Measurements from ENCODE around the gene RYR3.

RYR3 gene

DNA sequence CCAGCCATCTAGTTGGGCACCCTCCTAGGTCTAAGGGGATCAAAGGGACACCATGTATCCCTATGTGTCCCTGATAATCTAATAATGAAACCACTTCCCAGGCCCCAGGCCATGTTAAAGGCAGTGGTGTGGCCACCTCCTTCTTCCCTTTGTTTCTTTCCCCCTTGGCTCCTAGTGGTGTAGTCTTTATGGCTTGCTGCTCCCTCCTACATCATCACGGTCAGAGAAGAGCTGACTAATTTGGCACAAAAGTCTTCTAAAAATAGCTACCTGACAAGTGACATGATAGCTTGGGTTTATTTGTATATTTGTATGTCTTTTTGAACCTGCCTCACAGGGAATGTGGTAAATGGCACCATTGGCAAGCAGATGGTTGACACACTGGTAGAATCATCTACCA is 526.5 kb downstream of the RYR3 start:
- H4K91ac ChIP-seq (ENCODE audit: low read depth, low read length): no peak overlapping the region
- no peak overlapping the region for H4K12ac ChIP-seq (ENCODE audit: low read depth, low read length)
- no peak overlapping the region for H3K4me2 ChIP-seq (ENCODE audit: low read length)
- H3K27me3 ChIP-seq (ENCODE audit: insufficient read depth, low read length): no peaks in the 10 kb centered on the region
- no peak overlapping the region for H3K23ac ChIP-seq (ENCODE audit: low read length)
- H3K79me2 ChIP-seq (ENCODE audit: control insufficient read depth, insufficient read depth, low read length, poor library complexity): no peaks in the 10 kb centered on the region
- H4K8ac ChIP-seq (ENCODE audit: low read depth, low read length): no peak overlapping the region
- H3K4me1 ChIP-seq (ENCODE audit: control insufficient read depth in 1 of 2, insufficient read depth in 2 of 2, low read length in 2 of 2): no peaks in the 10 kb centered on the region
- H2AK5ac ChIP-seq (ENCODE audit: low read length): no peak overlapping the region
- H3K4me3 ChIP-seq (ENCODE audit: low read depth, low read length): no peak overlapping the region
- H2AFZ ChIP-seq (ENCODE audit: insufficient read depth, low read length, poor library complexity): no peak overlapping the region
- no peaks in the 10 kb centered on the region for H3K79me1 ChIP-seq (ENCODE audit: low read length)
- no peak overlapping the region for H3K4ac ChIP-seq (ENCODE audit: low read depth, low read length)
- H3K36me3 ChIP-seq (ENCODE audit: control insufficient read depth in 1 of 2, insufficient read depth in 2 of 2, low read length in 2 of 2): peaks cover 0 to 8% of the 10 kb centered on the region in 2 experiments
- DNase-seq: no peak
- H2BK5ac ChIP-seq (ENCODE audit: low read depth, low read length, poor library complexity): no peak overlapping the region
- no peak overlapping the region for H2BK120ac ChIP-seq (ENCODE audit: insufficient read depth, low read length, poor library complexity)
- no CpG with 5 or more reads among the region's 1 CpG for WGBS (ENCODE audit: extremely low coverage, insufficient coverage, insufficient read length)
- H3K27ac ChIP-seq (ENCODE audit: low read depth, low read length): no peak overlapping the region
- no peak overlapping the region for H2BK12ac ChIP-seq (ENCODE audit: low read length)
- H3K9ac ChIP-seq (ENCODE audit: low read length): no peak overlapping the region
- H3K9me3 ChIP-seq (ENCODE audit: insufficient read depth, low read depth, low read length): peaks cover 2% of the 10 kb centered on the region
- no peak overlapping the region for H3K18ac ChIP-seq (ENCODE audit: low read length)
- no peak overlapping the region for H3K14ac ChIP-seq (ENCODE audit: low read length)

DNA sequence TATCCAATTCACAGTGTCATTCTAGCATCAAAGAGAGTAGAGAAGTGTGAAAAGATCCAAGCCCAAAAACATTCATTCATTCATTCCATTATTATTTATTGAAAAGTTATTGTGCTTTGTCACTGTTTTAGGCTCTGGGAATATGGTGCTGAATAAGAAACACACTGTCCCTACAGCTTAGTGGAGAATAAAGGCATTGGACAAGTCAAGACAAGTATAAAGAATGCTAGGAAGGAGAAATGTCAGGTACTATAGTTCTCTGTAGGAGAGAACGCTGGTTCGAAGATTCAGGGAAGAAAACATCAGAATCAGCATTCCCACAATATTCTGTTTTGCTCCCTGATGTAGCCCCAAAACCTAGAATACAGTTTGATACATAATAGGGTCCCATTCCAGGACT is 528.8 kb downstream of the RYR3 start:
- no peak overlapping the region for H2BK12ac ChIP-seq (ENCODE audit: low read length)
- no peak overlapping the region for H2BK5ac ChIP-seq (ENCODE audit: low read depth, low read length, poor library complexity)
- H3K79me2 ChIP-seq (ENCODE audit: control insufficient read depth, insufficient read depth, low read length, poor library complexity): no peaks in the 10 kb centered on the region
- H4K91ac ChIP-seq (ENCODE audit: low read depth, low read length): no peak overlapping the region
- no peak overlapping the region for H3K27ac ChIP-seq (ENCODE audit: low read depth, low read length)
- H2BK120ac ChIP-seq (ENCODE audit: insufficient read depth, low read length, poor library complexity): no peak overlapping the region
- no peak overlapping the region for H4K8ac ChIP-seq (ENCODE audit: low read depth, low read length)
- no peak overlapping the region for H3K18ac ChIP-seq (ENCODE audit: low read length)
- H3K36me3 ChIP-seq (ENCODE audit: control insufficient read depth in 1 of 2, insufficient read depth in 2 of 2, low read length in 2 of 2): peaks cover 0 to 8% of the 10 kb centered on the region in 2 experiments
- no peak overlapping the region for H3K14ac ChIP-seq (ENCODE audit: low read length)
- H3K4ac ChIP-seq (ENCODE audit: low read depth, low read length): no peak overlapping the region
- no peak overlapping the region for H4K12ac ChIP-seq (ENCODE audit: low read depth, low read length)
- H3K4me1 ChIP-seq (ENCODE audit: control insufficient read depth in 1 of 2, insufficient read depth in 2 of 2, low read length in 2 of 2): no peaks in the 10 kb centered on the region
- no peak overlapping the region for H2AFZ ChIP-seq (ENCODE audit: insufficient read depth, low read length, poor library complexity)
- no peak overlapping the region for H3K9ac ChIP-seq (ENCODE audit: low read length)
- H3K27me3 ChIP-seq (ENCODE audit: insufficient read depth, low read length): no peaks in the 10 kb centered on the region
- H3K4me2 ChIP-seq (ENCODE audit: low read length): no peak overlapping the region
- H2AK5ac ChIP-seq (ENCODE audit: low read length): no peak overlapping the region
- H3K79me1 ChIP-seq (ENCODE audit: low read length): no peaks in the 10 kb centered on the region
- no peak overlapping the region for H3K4me3 ChIP-seq (ENCODE audit: low read depth, low read length)
- H3K9me3 ChIP-seq (ENCODE audit: insufficient read depth, low read depth, low read length): peaks cover 2% of the 10 kb centered on the region
- WGBS (ENCODE audit: extremely low coverage, insufficient coverage, insufficient read length): no CpG with 5 or more reads among the region's 2 CpGs
- DNase-seq: no peak
- no peak overlapping the region for H3K23ac ChIP-seq (ENCODE audit: low read length)

DNA sequence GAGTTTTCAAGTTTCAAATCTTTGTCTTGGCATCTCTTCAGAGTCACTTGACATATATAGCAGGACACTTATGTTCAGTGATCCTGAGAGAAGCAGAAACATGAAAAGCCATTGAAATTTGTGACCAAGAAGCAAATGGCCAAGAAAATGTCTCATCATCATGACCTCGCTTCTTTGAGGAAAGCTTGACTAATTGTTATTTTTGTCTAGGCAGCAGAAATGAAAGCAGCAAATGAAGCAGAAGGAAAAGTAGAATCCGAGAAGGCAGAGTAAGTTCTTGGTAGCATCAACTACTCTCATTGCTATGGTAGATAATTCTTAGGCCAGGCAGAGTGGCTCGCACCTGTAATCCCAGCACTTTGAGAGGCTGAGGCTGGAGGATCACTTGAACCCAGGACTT is 529.8 kb downstream of the RYR3 start:
- Histone ChIP-seq H3K4me1 (ENCODE audit: control insufficient read depth in 1 of 2, insufficient read depth in 2 of 2, low read length in 2 of 2) (no peaks in the 10 kb centered on the region), H4K8ac (ENCODE audit: low read depth, low read length) (no peak overlapping the region), H3K79me1 (ENCODE audit: low read length) (no peaks in the 10 kb centered on the region), H2BK5ac (ENCODE audit: low read depth, low read length, poor library complexity) (no peak overlapping the region), H2AK5ac (ENCODE audit: low read length) (no peak overlapping the region), H2BK12ac (ENCODE audit: low read length) (no peak overlapping the region), H3K27ac (ENCODE audit: low read depth, low read length) (no peak overlapping the region), H2BK120ac (ENCODE audit: insufficient read depth, low read length, poor library complexity) (no peak overlapping the region), H3K9ac (ENCODE audit: low read length) (no peak overlapping the region), H3K14ac (ENCODE audit: low read length) (no peak overlapping the region), H3K9me3 (ENCODE audit: insufficient read depth, low read depth, low read length) (peaks cover 2% of the 10 kb centered on the region), H3K79me2 (ENCODE audit: control insufficient read depth, insufficient read depth, low read length, poor library complexity) (no peaks in the 10 kb centered on the region), H4K12ac (ENCODE audit: low read depth, low read length) (no peak overlapping the region), H3K4ac (ENCODE audit: low read depth, low read length) (no peak overlapping the region), H4K91ac (ENCODE audit: low read depth, low read length) (no peak overlapping the region), H3K23ac (ENCODE audit: low read length) (no peak overlapping the region), H3K18ac (ENCODE audit: low read length) (no peak overlapping the region), H3K27me3 (ENCODE audit: insufficient read depth, low read length) (no peaks in the 10 kb centered on the region), H3K4me2 (ENCODE audit: low read length) (no peak overlapping the region), H3K36me3 (ENCODE audit: control insufficient read depth in 1 of 2, insufficient read depth in 2 of 2, low read length in 2 of 2) (peaks cover 4 to 12% of the 10 kb centered on the region in 2 experiments), H3K4me3 (ENCODE audit: low read depth, low read length) (no peak overlapping the region), H2AFZ (ENCODE audit: insufficient read depth, low read length, poor library complexity) (no peak overlapping the region)
- no peak for DNase-seq
- WGBS (ENCODE audit: extremely low coverage, insufficient coverage, insufficient read length): no CpG with 5 or more reads among the region's 3 CpGs

DNA sequence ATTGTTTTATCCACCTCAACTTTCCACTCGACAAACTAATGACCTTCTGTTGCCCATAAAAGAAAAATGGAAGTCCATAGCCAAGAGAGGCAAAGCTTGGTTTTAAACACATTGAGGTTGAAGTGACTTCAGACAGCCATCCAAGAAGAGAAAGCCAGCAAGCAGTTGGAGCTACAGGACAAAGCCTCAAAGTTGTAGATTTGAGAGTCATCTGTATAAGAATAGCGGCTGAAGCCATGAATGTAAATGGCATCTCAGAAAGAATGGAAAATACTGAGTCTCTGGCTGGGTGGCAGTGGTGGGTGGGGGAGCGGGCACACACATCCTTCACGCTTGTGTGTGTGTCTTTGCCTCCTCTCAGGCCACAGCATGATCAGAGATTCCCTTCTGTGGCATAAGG is 533.4 kb downstream of the RYR3 start:
- Histone ChIP-seq H3K4me1 (ENCODE audit: control insufficient read depth in 1 of 2, insufficient read depth in 2 of 2, low read length in 2 of 2) (peaks cover 7 to 11% of the 10 kb centered on the region in 2 experiments), H3K79me1 (ENCODE audit: low read length) (peaks cover 4% of the 10 kb centered on the region), H3K18ac (ENCODE audit: low read length) (no peak overlapping the region), H4K91ac (ENCODE audit: low read depth, low read length) (no peak overlapping the region), H3K27ac (ENCODE audit: low read depth, low read length) (no peak overlapping the region), H2BK5ac (ENCODE audit: low read depth, low read length, poor library complexity) (no peak overlapping the region), H3K4me3 (ENCODE audit: low read depth, low read length) (no peak overlapping the region), H3K79me2 (ENCODE audit: control insufficient read depth, insufficient read depth, low read length, poor library complexity) (no peaks in the 10 kb centered on the region), H3K27me3 (ENCODE audit: insufficient read depth, low read length) (no peaks in the 10 kb centered on the region), H2AFZ (ENCODE audit: insufficient read depth, low read length, poor library complexity) (no peak overlapping the region), H3K23ac (ENCODE audit: low read length) (no peak overlapping the region), H4K12ac (ENCODE audit: low read depth, low read length) (no peak overlapping the region), H3K9me3 (ENCODE audit: insufficient read depth, low read depth, low read length) (no peaks in the 10 kb centered on the region), H3K4me2 (ENCODE audit: low read length) (no peak overlapping the region), H4K8ac (ENCODE audit: low read depth, low read length) (no peak overlapping the region), H3K4ac (ENCODE audit: low read depth, low read length) (no peak overlapping the region), H2BK12ac (ENCODE audit: low read length) (no peak overlapping the region), H2AK5ac (ENCODE audit: low read length) (no peak overlapping the region), H3K9ac (ENCODE audit: low read length) (no peak overlapping the region), H2BK120ac (ENCODE audit: insufficient read depth, low read length, poor library complexity) (no peak overlapping the region), H3K36me3 (ENCODE audit: control insufficient read depth in 1 of 2, insufficient read depth in 2 of 2, low read length in 2 of 2) (peaks cover 6% of the 10 kb centered on the region in 2 experiments), H3K14ac (ENCODE audit: low read length) (no peak overlapping the region)
- no peak for DNase-seq
- WGBS (ENCODE audit: extremely low coverage, insufficient coverage, insufficient read length): no CpG with 5 or more reads among the region's 4 CpGs
